Vagina (tissue), 2 donors: ENCODE results near the gene PACS2.

Experiments
- POLR2A ChIP-seq, 2 donors: fragments of 450-650 bp; IDR thresholded peaks; one replicate each; pipeline ENCODE4 v1.6.1; 2017; ENCODE audit warnings: antibody characterized with exemption in 2 of 2, mild to moderate bottlenecking in 2 of 2, moderate library complexity in 2 of 2
- POLR2AphosphoS5 ChIP-seq, 2 donors: sonication (generic); formaldehyde crosslinking; IDR thresholded peaks; one replicate each; pipeline ENCODE4 v1.9.0; 2017; ENCODE audit warnings: antibody characterized with exemption in 2 of 2, mild to moderate bottlenecking in 2 of 2, low read depth in 1 of 2; ENCODE audit not compliant: insufficient read depth in 1 of 2
- TF ChIP-seq, protein P1 (sequence below), 3 experiments: fragments of 450-650 bp in 2 of 3; fragments of 200-600 bp in 1 of 3; sonication (generic) in 1 of 3; IDR thresholded peaks; one replicate each; pipeline ENCODE4 v1.5.1; 2017 to 2019; ENCODE audit warnings: antibody characterized with exemption in 3 of 3, mild to moderate bottlenecking in 2 of 3, moderate library complexity in 2 of 3

DNA sequence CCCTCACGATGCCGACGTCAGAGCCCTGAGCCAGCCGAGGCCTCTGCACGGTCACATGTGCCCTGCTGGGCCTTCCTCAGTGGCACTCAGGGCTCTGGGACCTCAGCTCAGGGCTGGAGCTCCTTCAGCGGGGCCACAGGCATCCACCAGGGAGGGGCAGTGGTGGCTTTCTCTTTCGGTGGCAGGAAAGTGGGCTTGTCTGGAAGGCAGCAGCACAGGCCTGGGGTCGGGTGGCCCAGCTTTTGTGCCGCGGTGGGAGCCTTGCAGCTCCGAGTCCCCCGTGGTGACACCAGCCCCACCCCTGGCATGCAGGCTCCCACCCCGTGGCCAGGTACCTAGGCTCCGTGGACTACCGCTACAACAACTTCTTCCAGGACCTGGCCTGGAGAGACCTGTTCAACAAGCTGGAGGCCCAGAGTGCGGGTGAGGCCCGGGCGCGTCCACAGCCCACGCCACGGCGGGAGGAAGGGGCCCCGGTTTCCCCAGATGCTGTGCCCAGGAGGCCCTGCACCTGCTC is 69.6 kb downstream of the PACS2 start:
- TF ChIP-seq, protein P1, sequence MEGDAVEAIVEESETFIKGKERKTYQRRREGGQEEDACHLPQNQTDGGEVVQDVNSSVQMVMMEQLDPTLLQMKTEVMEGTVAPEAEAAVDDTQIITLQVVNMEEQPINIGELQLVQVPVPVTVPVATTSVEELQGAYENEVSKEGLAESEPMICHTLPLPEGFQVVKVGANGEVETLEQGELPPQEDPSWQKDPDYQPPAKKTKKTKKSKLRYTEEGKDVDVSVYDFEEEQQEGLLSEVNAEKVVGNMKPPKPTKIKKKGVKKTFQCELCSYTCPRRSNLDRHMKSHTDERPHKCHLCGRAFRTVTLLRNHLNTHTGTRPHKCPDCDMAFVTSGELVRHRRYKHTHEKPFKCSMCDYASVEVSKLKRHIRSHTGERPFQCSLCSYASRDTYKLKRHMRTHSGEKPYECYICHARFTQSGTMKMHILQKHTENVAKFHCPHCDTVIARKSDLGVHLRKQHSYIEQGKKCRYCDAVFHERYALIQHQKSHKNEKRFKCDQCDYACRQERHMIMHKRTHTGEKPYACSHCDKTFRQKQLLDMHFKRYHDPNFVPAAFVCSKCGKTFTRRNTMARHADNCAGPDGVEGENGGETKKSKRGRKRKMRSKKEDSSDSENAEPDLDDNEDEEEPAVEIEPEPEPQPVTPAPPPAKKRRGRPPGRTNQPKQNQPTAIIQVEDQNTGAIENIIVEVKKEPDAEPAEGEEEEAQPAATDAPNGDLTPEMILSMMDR (IDR thresholded peaks at IDR 0.05), result no peak
- TF ChIP-seq POLR2AphosphoS5 (IDR thresholded peaks at IDR 0.05; ENCODE audit: insufficient read depth in 1 of 2, low read depth in 1 of 2) (no peak), POLR2A (IDR thresholded peaks at IDR 0.05) (no peak)
